Measurements from ENCODE around the gene PAX5. TPM values are rescaled to one million over a fixed set of nuclear protein-coding genes. Genes with fewer than 3 reads are reported as not detected.

Gene PAX5
- polyA plus RNA-seq, 3 donors: 0.03 to 0.15 TPM; not detected in 1

GRCh38 chr9:36960575-36960955 lies 73.5 kb downstream of the PAX5 start:
- H3K36me3 Mint-ChIP-seq: no peaks in the 10 kb centered on the region
- no peak overlapping the region for H3K27ac Mint-ChIP-seq

DNA sequence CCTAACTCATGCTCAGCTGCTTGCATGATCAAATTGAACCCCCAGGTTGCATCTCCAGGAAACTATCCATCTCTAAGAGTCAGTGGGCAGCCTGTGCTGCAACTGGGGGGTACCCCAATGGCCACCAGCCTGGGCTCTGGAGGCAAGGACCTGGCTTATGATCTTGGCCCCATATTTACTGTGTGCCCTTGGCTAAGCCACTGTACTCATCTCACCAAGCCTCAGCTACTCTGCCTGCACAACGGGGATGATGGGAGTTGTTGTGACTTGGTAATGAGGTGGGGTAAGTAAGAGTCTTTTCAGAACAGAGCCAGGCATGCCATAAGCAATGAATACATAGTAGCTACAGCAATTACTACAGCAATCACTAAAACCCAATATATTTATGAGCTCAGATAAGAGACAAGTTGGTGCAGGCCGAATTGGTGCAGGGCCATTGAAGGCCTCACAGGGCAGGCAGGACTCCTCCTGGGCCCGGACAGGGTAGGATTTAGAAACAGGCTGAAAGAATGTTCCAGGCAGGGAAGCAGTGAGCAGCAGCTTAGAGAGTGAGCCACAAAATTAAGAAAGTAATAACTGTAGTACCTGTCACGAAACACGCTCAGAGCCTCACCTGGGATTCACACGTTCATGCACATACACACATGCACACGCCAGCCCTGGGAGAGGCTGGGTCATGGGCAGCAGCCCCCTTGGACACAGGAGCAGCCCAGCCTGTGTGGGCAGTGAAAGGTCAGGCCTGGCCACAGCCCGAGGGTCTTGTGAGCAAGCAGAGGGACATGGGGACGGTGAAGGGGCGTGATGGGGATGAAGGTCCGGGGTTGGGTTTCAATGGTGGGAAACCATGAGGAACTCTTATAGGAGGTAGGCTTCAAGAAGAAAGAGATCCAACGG lies 74.1 kb downstream of the PAX5 start:
- no peak overlapping the region for H3K9ac ChIP-seq (ENCODE audit: insufficient read depth, low read length, poor library complexity, severe bottlenecking)
- no peak overlapping the region for H3K27ac Mint-ChIP-seq

More at GRCh38 chr9:36960575-36960955, 73.5 kb downstream of the PAX5 start:
- H3K4me1 ChIP-seq (ENCODE audit: control insufficient read depth in 1 of 2, insufficient read depth in 2 of 2, low read length in 2 of 2): no peaks in the 10 kb centered on the region
- DNase-seq: no peak
- H3K9me3 Mint-ChIP-seq: peaks cover 0 to 2% (median 0%) of the 10 kb centered on the region in 7 donors
- H3K4me1 Mint-ChIP-seq: peaks cover 6% of the 10 kb centered on the region
- no peaks in the 10 kb centered on the region for H3K79me2 ChIP-seq (ENCODE audit: insufficient read depth, low read length)
- intact Hi-C loops (cut with micrococcal nuclease): no loop called here
- H3K9ac ChIP-seq (ENCODE audit: insufficient read depth, low read length, poor library complexity, severe bottlenecking): no peak overlapping the region
- no peak overlapping the region for H2AFZ ChIP-seq (ENCODE audit: insufficient read depth, low read depth, low read length, poor library complexity, severe bottlenecking)
- H3K9me3 ChIP-seq (replicated peaks in 1 of 2; ENCODE audit: control insufficient read depth in 1 of 2, insufficient read depth in 1 of 2, low read length in 2 of 2): no peaks in the 10 kb centered on the region
- no peak overlapping the region for H3K4me2 ChIP-seq (replicated peaks; ENCODE audit: extremely low read depth, low read length, poor library complexity, severe bottlenecking)
- 100% methylated on average over 7 of the region's 7 CpGs for WGBS (ENCODE audit: insufficient coverage)
- H3K4me3 Mint-ChIP-seq: peak overlapping the region in 1 of 2 donors; percentile 49
- no peak overlapping the region for H3K4me3 ChIP-seq (replicated peaks in 1 of 3; ENCODE audit: low read depth in 2 of 3, low read length in 3 of 3)
- no peak for TF ChIP-seq CTCF (IDR thresholded peaks at IDR 0.05)
- H3K36me3 ChIP-seq (replicated peaks in 1 of 2; ENCODE audit: control insufficient read depth in 1 of 2, insufficient read depth in 2 of 2, low read length in 2 of 2): no peaks in the 10 kb centered on the region
- H3K27me3 Mint-ChIP-seq (ENCODE audit: low read depth in 3 of 3): peaks cover 9 to 24% (median 14%) of the 10 kb centered on the region in 3 donors
- no peaks in the 10 kb centered on the region for H4K20me1 ChIP-seq (ENCODE audit: insufficient read depth, low read length)
- no peak overlapping the region for H3K27ac ChIP-seq (ENCODE audit: low read depth in 1 of 2, low read length in 2 of 2)
- H3K27me3 ChIP-seq (ENCODE audit: control insufficient read depth in 2 of 2, insufficient read depth in 2 of 2, low read length in 2 of 2): peaks cover 0 to 2% of the 10 kb centered on the region in 2 donors

More for the DNA sequence above, 74.1 kb downstream of the PAX5 start:
- Histone ChIP-seq H3K4me1 (ENCODE audit: control insufficient read depth in 1 of 2, insufficient read depth in 2 of 2, low read length in 2 of 2) (no peaks in the 10 kb centered on the region), H3K4me3 (replicated peaks in 1 of 3; ENCODE audit: low read depth in 2 of 3, low read length in 3 of 3) (no peak overlapping the region), H3K9me3 (replicated peaks in 1 of 2; ENCODE audit: control insufficient read depth in 1 of 2, insufficient read depth in 1 of 2, low read length in 2 of 2) (no peaks in the 10 kb centered on the region), H3K79me2 (ENCODE audit: insufficient read depth, low read length) (no peaks in the 10 kb centered on the region), H4K20me1 (ENCODE audit: insufficient read depth, low read length) (no peaks in the 10 kb centered on the region), H3K4me2 (replicated peaks; ENCODE audit: extremely low read depth, low read length, poor library complexity, severe bottlenecking) (no peak overlapping the region), H3K27me3 (ENCODE audit: control insufficient read depth in 2 of 2, insufficient read depth in 2 of 2, low read length in 2 of 2) (peaks cover 3 to 6% of the 10 kb centered on the region in 2 donors), H3K36me3 (replicated peaks in 1 of 2; ENCODE audit: control insufficient read depth in 1 of 2, insufficient read depth in 2 of 2, low read length in 2 of 2) (no peaks in the 10 kb centered on the region), H3K27ac (ENCODE audit: low read depth in 1 of 2, low read length in 2 of 2) (no peak overlapping the region), H2AFZ (ENCODE audit: insufficient read depth, low read depth, low read length, poor library complexity, severe bottlenecking) (no peak overlapping the region)
- H3K4me3 Mint-ChIP-seq: no peak overlapping the region
- no peak for TF ChIP-seq CTCF (IDR thresholded peaks at IDR 0.05)
- WGBS (ENCODE audit: insufficient coverage): 100% methylated on average over 9 of the region's 12 CpGs
- no peak for DNase-seq
- H3K9me3 Mint-ChIP-seq: peaks cover 0 to 2% (median 0%) of the 10 kb centered on the region in 7 donors
- intact Hi-C loops (cut with micrococcal nuclease): no loop called here
- peaks cover 11 to 26% (median 15%) of the 10 kb centered on the region in 3 donors for H3K27me3 Mint-ChIP-seq (ENCODE audit: low read depth in 3 of 3)
- peaks cover 6% of the 10 kb centered on the region for H3K4me1 Mint-ChIP-seq
- H3K36me3 Mint-ChIP-seq: no peaks in the 10 kb centered on the region
